ENCODE results near the gene CTNNA1.
"Not testable (repeated sequence)": the region's sequence is repeated elsewhere in the genome, so short reads cannot be mapped to it uniquely, and the experiment has no call there.

The CTNNA1 gene

DNA sequence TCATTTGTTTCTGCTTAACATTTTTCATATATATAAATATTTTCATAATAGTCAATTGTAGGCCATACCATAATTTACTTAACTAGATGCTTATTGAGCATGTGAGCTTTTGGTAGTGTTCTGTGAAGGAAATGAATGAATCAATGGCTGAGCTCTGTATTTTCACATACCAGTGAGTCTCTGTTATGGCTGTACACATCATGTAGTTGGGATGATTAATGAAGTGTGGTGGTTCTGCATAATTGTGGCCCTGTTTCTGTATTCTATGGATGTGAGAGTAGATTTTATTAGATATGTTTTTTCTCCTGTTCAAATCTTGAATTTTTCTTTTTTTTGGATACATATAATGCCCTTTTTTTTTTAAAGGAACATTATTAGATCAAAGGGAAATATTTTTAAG lies 56.2 kb downstream of the CTNNA1 start:
- DNase-seq (ENCODE audit: low read depth) = no peak

DNA sequence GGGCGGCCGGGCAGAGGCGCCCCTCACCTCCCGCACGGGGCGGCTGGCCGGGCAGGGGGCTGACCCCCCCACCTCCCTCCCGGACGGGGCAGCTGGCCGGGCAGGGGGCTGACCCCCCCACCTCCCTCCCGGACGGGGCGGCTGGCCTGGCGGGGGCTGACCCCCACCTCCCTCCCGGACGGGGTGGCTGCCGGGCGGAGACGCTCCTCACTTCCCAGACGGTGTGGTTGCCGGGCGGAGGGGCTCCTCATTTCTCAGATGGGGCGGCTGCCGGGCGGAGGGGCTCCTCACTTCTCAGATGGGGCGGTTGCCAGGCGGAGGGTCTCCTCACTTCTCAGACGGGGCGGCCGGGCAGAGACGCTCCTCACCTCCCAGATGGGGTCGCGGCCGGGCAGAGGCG lies 57.6 kb downstream of the CTNNA1 start:
- DNase-seq (ENCODE audit: low read depth) = not testable (repeated sequence)

DNA sequence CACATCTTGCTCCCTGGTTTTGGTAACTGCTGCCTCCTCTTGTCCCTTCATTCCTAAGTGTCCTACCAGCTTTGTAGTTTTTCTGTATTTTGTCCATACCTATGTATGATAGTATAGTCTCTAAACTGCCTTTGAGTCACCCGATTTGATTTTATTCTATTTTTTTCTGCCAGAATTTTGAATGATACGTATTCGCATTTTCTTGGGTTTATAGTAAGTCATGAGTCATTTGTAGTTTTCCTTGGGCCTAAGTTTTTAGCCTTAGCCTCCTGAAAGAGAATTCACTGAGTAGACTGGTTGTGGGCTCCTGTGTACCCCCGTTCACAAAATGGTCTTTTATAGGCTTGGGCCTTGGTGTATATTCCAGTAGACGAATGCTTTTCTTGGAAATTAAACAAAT lies 62.3 kb downstream of the CTNNA1 start:
- DNase-seq (ENCODE audit: low read depth) = no peak

DNA sequence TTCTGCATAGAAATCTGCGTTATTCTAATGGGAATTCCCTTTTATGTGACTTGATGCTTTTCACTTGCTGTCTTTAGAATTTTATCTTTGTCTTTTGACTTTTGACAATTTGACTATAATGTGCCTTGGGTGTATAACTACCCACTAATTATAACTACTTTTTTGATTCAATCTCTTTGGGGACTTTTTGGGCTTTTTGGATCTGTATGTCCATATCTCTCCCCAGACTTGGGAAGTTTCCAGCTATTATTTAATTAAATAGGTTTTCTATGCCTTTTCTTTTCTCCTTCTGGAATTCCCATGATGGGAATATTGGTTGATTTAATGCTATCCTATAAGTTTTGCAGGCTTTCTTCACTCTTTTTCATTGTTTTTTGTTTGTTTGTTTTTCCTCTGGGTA lies 64.0 kb downstream of the CTNNA1 start:
- DNase-seq (ENCODE audit: low read depth) = no peak

DNA sequence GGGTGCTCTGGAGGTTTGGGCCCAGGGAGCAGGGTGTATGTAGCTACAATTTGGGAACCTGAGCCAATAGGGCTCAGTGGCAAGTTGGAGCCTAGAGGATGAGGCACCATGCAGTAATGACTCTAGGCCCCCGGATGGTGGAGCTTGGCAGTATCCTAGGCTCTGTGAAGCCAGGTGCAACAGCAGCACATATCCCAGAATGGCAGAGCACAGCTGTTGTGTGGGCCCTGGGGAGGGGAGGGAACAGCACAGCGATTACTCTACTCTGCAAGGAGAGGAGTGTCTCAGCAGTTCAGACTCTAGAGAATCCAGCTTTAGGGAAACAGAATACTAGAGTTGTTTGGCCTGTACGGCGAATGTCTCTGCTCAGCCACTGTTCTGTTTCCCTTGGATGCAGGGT lies 65.9 kb downstream of the CTNNA1 start:
- DNase-seq (ENCODE audit: low read depth) = no peak

DNA sequence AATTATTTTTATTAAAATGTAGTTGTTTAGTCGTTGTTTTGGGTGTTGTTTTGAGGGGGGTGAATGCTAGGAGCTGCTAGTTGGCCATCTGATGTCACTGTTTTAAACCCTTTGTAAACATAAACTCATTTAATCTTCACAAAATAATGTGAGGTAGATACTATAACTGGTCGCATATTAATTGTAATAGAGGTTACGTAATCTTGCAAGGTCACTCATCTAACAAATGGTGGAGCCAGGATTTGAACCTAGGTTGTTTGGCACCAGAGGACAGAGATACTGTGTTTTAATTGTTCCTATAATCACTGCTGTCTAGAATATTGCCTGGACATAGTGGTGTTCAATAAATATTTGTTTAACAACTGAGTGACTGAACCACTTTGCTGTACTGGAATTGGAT lies 67.5 kb downstream of the CTNNA1 start:
- DNase-seq (ENCODE audit: low read depth) = no peak

DNA sequence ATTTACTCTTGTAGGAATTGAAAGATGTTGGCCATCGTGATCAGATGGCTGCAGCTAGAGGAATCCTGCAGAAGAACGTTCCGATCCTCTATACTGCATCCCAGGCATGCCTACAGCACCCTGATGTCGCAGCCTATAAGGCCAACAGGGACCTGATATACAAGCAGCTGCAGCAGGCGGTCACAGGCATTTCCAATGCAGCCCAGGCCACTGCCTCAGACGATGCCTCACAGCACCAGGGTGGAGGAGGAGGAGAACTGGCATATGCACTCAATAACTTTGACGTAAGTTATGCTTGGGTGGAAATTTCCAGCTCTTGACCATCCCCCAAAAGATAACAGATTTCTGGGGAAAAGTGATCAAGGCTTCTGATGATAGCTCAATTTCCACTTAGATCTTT lies 71.3 kb downstream of the CTNNA1 start:
- DNase-seq (ENCODE audit: low read depth) = no peak

DNA sequence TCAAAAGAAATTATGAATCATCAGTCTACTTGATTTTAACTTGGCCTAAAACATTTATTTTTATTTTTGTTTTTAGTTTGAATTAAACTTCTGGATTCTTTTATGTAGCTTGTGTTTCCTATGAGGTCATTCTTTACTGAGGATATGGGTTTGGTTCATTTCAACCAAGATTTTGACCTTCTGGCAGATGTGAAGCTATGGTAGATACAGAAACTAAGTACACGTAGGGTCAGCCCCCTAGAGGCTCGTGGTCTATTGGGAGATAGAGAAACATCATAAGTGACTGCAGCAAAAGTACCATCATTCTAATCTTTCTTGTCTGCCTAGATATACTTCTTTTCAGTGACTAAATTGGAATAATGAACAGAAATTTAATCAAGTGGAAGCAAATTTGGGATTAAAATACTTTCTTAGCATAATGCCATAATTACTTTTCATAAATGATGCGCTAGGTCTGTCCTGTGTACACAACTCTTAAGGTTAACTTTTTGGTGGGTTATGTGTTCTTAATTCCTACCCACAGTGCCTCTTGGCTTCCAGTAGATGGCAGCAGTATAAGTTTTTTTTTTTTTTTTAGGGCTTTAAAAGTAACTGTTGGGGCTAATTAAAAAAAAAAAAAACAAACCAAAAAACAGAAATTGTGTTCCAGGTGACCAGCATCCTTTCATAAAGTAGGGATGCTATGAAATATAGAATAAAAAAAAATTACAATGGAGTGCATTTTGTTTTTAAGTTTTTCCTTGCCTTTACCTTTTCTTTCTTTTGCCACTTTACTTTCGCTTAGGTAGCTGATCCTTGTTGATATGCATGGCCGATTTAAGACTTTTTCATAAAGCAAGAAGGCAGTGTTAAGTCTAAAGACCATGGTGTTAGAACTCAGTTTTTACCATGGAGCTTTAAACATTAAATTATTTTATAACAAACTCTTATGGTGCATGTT lies 72.0 kb downstream of the CTNNA1 start:
- no peak for DNase-seq (ENCODE audit: low read depth)

DNA sequence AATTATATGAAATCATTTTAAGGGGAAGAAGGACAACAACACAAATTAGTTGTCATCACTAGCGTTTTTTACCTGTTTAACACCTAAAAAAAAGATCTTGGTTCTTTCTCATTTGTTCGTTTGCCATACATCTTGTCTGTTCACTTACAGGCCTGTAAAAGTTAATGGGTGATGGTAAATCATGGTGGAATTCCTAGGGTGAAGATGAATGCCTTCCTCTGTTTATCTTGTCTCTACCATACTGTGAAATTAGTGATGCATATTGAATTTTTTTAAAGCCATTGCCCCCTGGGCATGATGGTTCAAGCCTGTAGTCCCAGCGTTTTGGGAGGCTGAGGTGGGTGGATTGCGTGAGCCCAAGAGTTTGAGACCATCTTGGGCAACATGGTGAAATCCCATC lies 75.3 kb downstream of the CTNNA1 start:
- no peak for DNase-seq (ENCODE audit: low read depth)

DNA sequence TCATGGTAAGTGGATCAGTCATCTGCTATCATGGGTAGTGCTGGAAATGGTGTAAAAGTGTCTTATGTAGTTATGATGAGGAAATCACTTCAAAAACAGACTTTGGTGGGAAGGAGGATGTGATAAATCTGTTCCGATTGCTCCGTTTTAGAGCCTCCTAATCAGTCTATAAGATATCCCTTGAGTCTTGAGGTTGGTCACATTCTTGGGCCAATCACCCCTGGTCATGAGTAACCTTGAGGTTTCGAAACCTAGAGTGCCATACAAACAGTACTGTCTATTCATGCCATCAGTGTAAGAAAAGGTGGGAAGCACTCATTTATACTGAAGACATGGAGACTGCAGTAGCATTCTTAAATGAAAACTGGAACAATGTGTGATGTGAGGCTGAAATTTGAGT lies 76.1 kb downstream of the CTNNA1 start:
- DNase-seq (ENCODE audit: low read depth) = no peak

DNA sequence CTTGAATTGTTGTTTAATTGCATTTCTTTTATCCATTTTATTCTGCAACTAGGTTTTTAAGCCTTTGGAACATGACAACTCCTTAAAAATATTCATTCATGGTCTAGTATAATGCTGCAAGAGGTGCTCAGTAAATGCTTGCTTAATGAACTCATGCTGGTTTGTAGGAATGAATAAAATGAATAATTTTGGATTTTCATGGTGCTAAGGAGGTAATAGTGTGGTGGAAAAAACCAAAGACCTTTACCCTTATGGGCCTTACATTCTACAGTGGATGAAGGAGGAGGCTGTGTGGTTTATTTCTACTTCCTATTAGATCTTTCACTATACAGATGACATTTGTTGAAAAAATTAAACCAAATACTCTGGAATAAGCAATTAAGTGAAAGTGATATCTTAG lies 78.5 kb downstream of the CTNNA1 start:
- DNase-seq (ENCODE audit: low read depth) = no peak

DNA sequence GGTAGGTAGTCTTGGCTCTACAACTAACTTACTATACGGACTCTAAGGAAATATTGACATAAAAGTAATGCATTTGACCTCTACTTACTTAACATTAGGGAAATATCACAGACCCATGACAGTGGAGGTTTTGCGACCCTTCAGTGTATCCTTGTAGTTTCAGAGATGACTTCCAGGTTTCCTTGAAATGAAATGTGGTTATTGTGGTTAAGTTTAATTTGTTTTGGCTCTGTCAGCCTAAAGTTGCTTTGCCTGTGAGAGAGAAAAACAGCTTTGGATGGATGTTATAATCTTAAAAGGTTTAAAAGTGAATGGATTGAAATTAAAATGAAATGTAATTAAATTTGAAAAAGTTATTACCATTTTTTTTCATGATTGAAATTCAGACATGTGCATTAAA lies 79.0 kb downstream of the CTNNA1 start:
- DNase-seq (ENCODE audit: low read depth) = no peak

DNA sequence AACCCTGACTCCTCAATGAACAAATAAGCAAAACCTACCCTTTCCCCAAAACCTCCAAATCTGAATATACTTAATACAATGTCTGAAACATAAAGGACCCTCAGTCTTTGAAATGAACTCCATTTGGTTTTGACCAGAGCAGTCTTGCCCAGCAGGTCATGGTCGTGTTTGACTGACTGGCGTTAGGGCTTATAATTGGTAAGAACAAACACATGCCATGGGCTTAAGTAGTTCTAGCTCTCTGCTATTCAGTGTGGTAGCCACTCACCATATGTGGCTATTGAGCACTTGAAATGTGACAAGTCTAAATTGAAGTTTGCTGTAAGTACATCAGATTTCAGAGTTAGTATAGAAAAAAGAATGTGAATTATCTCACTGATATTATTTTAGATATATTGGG lies 79.9 kb downstream of the CTNNA1 start:
- DNase-seq (ENCODE audit: low read depth) = no peak

DNA sequence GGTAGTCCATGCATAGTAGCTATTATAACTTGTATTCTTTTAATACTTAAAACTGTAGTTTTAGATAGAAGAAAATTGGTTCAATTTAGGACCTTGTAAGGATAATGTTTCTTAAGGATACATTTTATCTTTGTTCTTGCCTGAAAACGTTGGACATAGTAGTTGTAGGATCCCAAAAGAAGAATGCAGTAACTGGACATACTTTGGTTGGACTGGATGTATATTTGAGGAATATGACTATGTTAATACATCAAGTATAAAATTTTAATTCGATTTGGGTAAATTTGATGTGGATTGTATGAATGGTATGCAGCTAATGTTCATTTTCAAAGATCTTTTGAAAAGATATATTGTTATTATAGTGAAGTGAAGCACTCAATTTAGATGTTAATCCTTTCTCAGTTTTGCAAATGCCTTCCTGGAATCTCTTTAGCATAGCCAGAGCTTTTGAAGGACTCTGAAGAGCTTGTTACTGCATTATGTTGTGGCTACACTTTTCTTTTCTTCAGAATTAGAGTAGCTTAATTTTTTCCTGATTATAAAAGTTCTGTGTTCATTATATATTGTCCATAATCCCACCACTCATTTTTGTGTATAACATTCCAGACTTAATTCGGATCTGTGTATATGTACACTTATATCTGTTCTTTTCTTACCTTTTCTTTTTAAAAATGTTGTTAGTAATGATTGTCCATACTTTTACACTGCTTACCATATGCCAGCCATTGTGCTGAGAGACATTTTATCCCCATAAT lies 80.7 kb downstream of the CTNNA1 start:
- DNase-seq (ENCODE audit: low read depth) = no peak

DNA sequence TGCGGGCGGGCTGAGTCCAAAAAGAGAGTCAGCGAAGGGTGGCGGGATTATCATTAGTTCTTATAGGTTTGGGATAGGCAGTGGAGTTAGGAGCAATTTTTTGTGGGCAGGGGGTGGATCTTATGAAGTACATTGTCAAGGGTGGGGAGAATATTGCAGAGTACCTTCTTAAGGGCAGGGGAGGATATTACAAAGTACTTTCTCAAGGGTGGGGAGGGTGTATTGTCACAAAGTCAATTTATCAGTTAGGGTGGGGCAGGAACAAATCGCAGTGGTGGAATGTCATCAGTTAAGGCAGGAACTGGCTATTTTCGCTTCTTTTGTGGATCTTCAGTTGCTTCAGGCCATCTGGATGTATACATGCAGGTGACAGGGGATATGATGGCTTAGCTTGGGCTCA lies 81.6 kb downstream of the CTNNA1 start:
- not testable (repeated sequence) for DNase-seq (ENCODE audit: low read depth)

DNA sequence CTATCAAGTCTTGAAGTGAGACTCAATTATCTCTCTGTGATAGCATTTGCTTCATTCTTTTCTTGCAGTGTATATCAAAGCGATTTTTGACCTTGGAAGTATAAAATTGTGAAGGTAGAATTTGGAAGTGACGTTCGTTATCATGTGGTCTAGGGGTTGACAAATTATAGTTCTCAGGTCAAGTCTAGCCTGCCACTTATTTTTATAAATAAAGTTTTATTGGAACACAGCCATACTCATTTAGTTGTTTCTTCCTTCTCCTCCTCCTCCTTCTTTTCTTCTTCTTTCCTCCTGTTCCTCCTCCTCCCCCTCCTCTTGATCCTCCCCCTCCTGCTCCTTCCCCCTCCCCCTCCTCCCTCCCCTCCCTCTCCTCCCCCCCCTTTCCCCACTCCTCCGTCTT lies 83.9 kb downstream of the CTNNA1 start:
- DNase-seq (ENCODE audit: low read depth) = no peak

DNA sequence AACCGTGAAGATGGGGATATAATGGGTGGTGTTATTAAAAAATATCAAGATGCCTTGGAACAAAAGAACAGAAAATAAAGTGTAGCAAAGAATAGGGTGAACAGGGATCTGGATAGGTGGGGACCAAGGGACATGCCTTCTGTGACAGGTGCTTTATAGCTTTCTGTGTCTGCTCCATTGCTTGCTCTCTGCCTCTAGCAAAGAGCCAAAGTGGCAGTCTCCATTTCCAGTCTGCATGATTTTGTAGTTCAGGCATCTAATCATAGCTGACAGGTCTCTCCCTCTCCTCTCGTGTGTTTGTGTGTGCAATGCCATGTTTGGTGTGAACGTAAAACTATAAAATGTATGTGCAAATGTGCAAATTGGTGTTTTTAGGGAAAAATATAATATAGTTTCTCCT lies 86.9 kb downstream of the CTNNA1 start:
- no peak for DNase-seq (ENCODE audit: low read depth)

DNA sequence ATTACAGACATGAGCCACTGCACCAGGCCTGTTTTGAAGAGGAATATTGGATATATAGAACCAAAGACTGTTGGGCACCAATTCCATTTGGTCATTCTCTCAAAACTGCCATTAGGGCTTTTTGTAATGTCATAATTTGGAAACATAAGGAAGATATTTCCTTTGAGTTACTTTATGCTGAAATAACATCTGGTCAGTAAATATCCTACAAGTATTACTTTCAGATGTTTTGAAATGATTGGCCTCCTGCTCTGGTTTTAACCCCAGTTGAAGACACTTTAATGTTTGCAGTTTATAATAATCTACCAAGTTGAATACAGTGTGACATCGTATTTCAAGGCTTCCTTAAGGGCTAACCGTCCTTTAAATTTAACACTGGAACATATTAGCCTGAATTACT lies 88.3 kb downstream of the CTNNA1 start:
- DNase-seq (ENCODE audit: low read depth) = no peak

DNA sequence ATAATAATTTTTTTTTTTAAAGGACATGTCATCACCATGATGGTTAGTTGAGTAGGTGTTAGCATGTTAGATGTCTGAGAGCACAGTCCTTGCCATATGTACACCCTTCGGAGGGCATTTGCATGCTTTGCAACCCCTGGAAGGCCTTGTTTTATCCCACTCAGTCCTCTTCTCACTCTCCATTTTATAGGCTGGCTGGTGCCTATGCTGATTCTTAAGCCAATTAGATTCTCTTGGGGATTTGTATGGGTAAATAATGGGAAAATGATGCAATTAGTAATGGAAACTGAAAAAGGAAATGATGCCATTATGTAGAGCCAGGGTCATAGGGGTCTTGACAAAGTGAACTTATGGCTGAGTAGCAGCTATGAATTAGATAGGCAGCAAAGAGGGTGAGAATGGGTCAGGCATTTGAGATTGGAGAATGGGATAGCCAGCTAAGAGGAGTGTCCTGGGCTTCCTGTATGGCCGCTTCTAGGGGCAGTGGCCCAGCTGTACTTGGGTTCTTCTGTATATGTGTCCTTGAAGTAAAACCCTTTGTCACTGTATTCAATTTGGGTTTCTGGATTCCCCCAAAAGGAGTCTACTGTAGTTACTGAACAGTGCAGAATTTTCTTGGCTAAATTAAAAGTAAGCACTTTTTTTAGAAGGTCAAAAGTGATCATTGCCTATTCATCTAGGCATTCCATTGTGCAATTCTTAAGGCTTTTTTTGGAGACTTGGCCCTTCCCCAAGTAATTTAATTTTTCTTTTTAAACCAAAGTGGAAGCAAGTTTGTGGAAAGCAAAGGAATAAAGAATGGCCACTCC lies 90.3 kb downstream of the CTNNA1 start:
- DNase-seq (ENCODE audit: low read depth) = no peak

DNA sequence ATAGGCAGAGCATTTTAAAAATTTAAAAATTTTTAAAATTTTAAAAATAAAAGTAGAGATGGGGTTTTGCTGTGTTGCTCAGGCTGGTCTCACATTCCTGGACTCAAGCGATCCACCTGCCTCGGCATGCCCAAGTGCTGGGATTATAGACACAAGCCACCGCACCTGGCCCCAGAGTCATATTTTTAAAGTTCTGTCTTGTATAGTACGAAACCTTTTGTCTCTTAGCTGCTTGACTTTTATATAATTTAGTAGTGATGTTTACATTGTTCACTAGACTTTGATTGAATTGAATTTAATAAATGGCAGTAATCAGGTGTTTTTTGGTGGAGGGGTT lies 90.9 kb downstream of the CTNNA1 start:
- DNase-seq (ENCODE audit: low read depth) = no peak

DNA sequence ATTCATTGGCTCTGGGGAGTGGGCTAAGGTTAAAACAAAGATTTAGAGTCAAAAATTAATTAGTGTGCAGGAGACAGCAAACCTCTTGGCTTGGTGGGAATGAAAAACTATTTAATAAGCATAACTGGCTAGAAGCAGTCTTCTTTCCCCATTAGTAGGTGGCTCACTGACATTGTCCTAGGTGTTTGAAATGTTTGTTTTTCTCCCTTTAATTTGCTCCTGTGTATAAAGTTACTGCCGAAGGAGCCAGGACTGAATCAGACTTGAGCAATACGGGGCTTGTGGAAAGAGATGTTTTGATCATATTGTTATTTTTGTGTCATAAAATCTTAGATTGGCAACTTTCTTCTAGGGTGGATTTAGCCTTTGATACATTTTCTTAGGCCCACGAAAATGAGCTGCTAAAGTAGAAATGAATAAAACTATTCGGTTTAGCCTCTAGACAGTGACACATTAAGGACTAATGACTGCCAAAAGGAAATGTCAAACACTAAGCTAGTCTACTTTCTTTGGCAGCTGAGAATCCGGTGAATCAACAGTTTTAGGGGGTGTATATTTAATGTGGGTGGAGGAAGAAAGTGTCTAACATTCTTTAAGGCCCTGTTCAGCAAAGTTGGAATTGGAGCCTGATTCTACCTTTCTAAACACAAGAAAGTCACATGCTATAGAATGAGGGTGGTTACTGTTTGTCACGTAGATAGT lies 91.7 kb downstream of the CTNNA1 start:
- no peak for DNase-seq (ENCODE audit: low read depth)

DNA sequence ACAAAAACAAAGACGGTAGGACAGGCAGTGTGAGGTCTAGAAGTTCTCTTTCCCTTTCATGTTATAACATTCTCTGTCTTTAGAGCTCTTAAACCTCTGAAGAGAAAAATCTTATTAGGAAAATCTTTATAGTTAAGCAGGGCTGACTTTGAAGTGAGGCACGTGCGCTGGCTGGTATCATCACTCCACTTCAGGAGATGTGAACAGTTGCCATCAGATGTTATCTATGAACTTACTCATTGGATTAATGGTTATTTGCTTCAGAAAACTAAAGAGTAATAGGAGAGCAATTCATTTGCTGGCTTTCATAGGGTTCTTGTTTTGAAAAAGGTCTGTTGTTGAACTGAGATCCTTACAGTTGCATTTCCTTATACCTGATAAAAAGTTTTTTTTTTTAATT lies 96.2 kb downstream of the CTNNA1 start:
- no peak for DNase-seq (ENCODE audit: low read depth)
